Muscle of leg (tissue), 11 donors: ENCODE data around the gene RNF123. TPM values are rescaled to one million over a fixed set of nuclear protein-coding genes. Genes with fewer than 3 reads are reported as not detected.
"Not testable (repeated sequence)": the region's sequence is repeated elsewhere in the genome, so short reads cannot be mapped to it uniquely, and the experiment has no call there.

Source experiments
- DNase-seq: peaks from one replicate; pipeline ENCODE4 v3.0.0; 2013
- H3K27ac ChIP-seq: one replicate; pipeline ENCODE4 v1.5.1; 2013; ENCODE audit warnings: mild to moderate bottlenecking, low read length, control low read depth
- H3K27me3 ChIP-seq: one replicate; pipeline ENCODE4 v1.6.1; 2013; ENCODE audit warnings: low read length; ENCODE audit not compliant: control insufficient read depth, insufficient read depth
- H3K36me3 ChIP-seq: one replicate; pipeline ENCODE4 v1.6.1; 2013; ENCODE audit warnings: low read length; ENCODE audit not compliant: control insufficient read depth, insufficient read depth
- H3K4me1 ChIP-seq: one replicate; pipeline ENCODE4 v1.6.1; 2013; ENCODE audit warnings: low read length; ENCODE audit not compliant: control insufficient read depth, insufficient read depth
- H3K4me3 ChIP-seq: one replicate; pipeline ENCODE4 v1.5.1; 2013; ENCODE audit warnings: low read length, control low read depth
- H3K9me3 ChIP-seq: replicated peaks from 2 replicates; pipeline ENCODE4 v1.6.1; 2013; ENCODE audit warnings: low read depth, low read length; ENCODE audit not compliant: control insufficient read depth
- whole genome bisulfite sequencing: methylation state at CpG from one replicate; pipeline ENCODE4 v1.1.5; 2013; ENCODE audit warnings: missing lambda C conversion rate; ENCODE audit not compliant: insufficient coverage; 5-methylcytosine and 5-hydroxymethylcytosine counted together
- polyA plus RNA-seq, 8 donors: library from polyadenylated mRNA; unstranded; fragments of 120-200 nt; gene quantifications; one replicate each; pipeline versions ENCODE4 v1.2.1 to v1.2.3, GENCODE V29; 2013; ENCODE audit warnings: inconsistent platforms in 1 of 8, low replicate concordance in 1 of 8; ENCODE audit not compliant: insufficient read length in 8 of 8, insufficient read depth in 1 of 8
- total RNA-seq: library from RNA; stranded (reverse); fragments of 120-200 nt; gene quantifications from one replicate; pipeline ENCODE4 v1.2.4, GENCODE V29; 2013

Gene RNF123
- total and polyA plus RNA-seq, 9 donors: 20.4 to 46.5 (median 36.9) TPM

DNA sequence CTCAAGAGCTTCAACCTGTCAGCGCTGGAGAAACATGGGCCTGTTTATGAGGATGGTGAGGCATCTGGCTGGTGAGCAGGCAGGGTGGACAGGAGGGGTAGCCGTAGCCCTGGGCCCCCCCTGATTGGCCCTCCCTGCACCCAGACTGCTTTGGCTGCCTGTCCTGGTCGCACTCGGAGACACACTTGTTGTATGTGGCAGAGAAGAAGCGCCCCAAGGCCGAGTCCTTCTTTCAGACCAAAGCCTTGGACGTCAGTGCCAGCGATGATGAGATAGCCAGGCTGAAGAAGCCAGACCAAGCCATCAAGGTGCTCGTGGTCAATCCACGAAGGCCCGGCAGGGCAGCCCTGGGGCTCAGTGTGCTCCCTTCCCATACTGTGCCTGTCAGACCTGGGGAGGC is 13.4 kb upstream of the RNF123 start:
- no peak overlapping the region for H3K27ac ChIP-seq
- no peaks in the 10 kb centered on the region for H3K27me3 ChIP-seq
- 94% methylated on average over 8 of the region's 11 CpGs for WGBS
- H3K36me3 ChIP-seq: peaks cover 53% of the 10 kb centered on the region
- no peak for DNase-seq
- H3K4me1 ChIP-seq: peaks cover 15% of the 10 kb centered on the region
- H3K4me3 ChIP-seq: no peak overlapping the region
- H3K9me3 ChIP-seq: peaks cover 3% of the 10 kb centered on the region

DNA sequence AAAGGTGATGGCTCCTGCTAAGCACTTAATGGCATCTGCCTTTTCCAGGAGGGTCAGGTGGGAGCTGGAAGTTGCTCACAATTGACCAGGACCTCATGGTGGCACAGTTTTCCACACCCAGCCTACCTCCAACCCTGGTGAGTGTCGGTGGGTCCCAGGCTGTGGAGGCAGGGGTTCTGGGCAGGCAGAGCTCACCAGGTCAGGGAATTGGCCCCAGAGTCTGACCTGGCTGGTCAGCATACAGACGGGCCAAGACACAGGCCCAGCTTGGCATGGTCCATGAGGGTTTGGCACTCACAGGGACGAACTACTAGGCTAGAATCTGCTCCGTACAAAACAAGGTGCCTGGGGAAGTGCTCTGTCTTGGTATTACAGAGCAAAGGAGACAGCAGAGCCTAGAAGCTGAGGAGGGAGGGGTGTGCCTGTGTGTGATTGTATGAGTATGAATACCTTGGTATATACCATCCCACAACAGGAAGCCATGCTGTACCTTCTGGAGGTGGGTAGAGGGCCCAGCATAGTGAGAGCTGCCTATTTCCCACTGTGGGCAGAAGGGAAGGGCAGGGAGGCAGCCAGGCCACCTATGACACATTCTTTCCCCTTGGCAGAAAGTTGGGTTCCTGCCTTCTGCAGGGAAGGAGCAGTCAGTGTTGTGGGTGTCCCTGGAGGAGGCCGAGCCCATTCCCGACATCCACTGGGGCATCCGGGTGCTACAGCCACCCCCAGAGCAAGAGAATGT is 8.7 kb upstream of the RNF123 start:
- peaks cover 15% of the 10 kb centered on the region for H3K27me3 ChIP-seq
- peaks cover 88% of the 10 kb centered on the region for H3K36me3 ChIP-seq
- H3K4me3 ChIP-seq: no peak overlapping the region
- DNase-seq: no peak
- WGBS: 82% methylated on average over 6 of the region's 7 CpGs
- H3K4me1 ChIP-seq: no peaks in the 10 kb centered on the region
- no peak overlapping the region for H3K27ac ChIP-seq
- H3K9me3 ChIP-seq: no peaks in the 10 kb centered on the region

DNA sequence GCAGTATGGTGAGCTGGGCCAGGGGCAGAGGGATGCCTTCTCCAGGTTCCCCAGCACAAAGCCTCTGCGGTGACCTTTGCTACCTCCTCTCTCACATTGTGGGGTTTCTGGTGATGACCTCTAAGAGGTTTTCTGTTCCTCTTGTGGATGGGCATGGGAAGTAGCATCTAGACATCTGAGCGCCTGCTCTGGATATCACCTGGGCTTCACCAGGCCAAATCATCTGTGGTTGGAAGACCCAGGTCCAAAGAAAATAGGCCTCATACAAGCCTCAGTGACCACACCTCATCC is 8.2 kb upstream of the RNF123 start:
- Histone ChIP-seq H3K27me3 (peaks cover 18% of the 10 kb centered on the region), H3K9me3 (no peaks in the 10 kb centered on the region), H3K4me1 (peaks cover under 1% of the 10 kb centered on the region), H3K27ac (no peak overlapping the region), H3K4me3 (no peak overlapping the region), H3K36me3 (peaks cover 83% of the 10 kb centered on the region)
- DNase-seq: no peak
- 100% methylated on average over 1 of the region's 2 CpGs for WGBS

DNA sequence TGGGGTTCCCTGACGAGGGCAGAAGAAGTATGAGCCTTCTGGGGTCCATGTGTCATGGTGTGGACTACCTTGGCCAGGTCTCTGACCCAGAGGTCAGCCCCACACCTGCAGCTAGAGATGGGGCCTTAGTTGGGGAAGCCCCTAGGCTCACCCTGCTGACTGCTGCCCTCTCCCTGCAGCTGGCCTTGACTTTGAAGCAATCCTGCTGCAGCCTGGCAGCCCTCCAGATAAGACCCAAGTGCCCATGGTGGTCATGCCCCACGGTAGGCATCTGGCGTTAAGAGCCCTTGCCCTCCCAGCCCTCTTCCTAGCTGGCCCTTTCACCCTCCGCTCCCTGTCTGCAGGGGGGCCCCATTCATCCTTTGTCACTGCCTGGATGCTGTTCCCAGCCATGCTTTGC is 7.8 kb upstream of the RNF123 start:
- no peak overlapping the region for H3K27ac ChIP-seq
- H3K36me3 ChIP-seq: peaks cover 79% of the 10 kb centered on the region
- WGBS: 89% methylated on average over 3 of the region's 4 CpGs
- DNase-seq: no peak
- H3K4me1 ChIP-seq: peaks cover 4% of the 10 kb centered on the region
- H3K9me3 ChIP-seq: no peaks in the 10 kb centered on the region
- peaks cover 22% of the 10 kb centered on the region for H3K27me3 ChIP-seq
- no peak overlapping the region for H3K4me3 ChIP-seq

DNA sequence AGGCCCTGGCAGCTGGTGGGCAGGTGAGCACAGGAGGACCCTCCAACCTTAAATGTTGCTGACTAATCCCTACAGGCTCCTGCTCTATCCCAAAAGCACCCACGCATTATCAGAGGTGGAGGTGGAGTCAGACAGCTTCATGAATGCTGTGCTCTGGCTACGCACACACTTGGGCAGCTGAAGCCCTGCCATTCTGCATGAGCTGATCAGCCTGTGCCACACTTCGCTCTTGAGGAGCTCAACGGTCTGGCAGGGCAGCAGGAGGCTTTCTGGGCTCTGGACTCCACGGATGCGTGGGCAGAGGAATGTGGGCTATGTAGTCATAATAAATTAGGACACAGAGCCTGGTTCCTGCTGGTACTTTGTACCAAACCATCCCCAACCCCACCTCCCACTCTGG is 6.2 kb upstream of the RNF123 start:
- no peak for DNase-seq
- Histone ChIP-seq H3K27me3 (peaks cover 32% of the 10 kb centered on the region), H3K36me3 (peaks cover 63% of the 10 kb centered on the region), H3K4me3 (no peak overlapping the region), H3K27ac (no peak overlapping the region), H3K4me1 (peaks cover 6% of the 10 kb centered on the region), H3K9me3 (no peaks in the 10 kb centered on the region)
- WGBS: 93% methylated on average over 2 of the region's 6 CpGs

DNA sequence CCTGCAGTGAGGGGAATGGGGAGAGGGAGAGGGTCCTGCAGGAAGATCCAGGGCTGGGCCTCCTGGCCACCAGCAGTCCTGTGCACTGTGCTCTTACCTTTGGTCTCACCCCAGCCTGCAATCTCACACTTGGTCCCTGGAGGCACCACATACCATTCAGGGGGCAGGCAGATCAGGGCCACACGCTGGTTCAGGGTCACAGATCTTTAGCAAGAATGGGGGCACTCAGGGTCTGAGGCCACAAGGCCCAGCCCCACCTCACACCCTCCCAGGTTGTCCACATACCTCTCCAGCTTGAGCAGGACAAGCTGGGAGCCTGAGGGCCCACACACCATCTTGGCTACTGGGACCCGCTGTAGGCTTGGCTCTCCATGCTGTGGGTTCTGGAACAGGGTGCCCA is 4.9 kb upstream of the RNF123 start:
- not testable (repeated sequence) for DNase-seq, H3K27ac ChIP-seq, H3K4me3 ChIP-seq, H3K9me3 ChIP-seq
- Histone ChIP-seq H3K4me1 (peaks cover 12% of the 10 kb centered on the region), H3K27me3 (peaks cover 32% of the 10 kb centered on the region), H3K36me3 (peaks cover 50% of the 10 kb centered on the region)
- WGBS: 86% methylated on average over 1 of the region's 2 CpGs

DNA sequence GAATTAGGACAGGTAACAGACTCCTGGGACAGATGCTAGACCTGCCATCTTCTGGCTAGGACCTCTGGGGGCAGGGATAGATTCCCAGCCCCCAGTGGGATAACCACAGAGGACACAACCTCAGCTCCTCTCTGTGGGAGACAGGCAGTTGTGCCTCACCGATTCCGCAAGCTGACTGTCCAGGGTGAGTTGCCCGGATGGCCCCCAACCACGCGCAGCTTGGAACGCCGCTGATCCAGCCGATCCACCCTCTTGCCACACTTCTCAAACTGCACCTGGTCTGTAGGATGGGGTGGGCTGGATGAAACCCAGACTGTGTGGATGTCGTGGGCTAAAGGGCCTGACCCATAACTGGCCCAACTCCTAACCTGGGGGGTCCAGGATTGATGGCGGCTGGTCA is 4.3 kb upstream of the RNF123 start:
- Histone ChIP-seq H3K4me1 (peaks cover 14% of the 10 kb centered on the region), H3K27me3 (peaks cover 32% of the 10 kb centered on the region), H3K36me3 (peaks cover 44% of the 10 kb centered on the region)
- H3K4me3 ChIP-seq, H3K27ac ChIP-seq, DNase-seq, H3K9me3 ChIP-seq: not testable (repeated sequence)
- 78% methylated on average over 1 of the region's 10 CpGs for WGBS

DNA sequence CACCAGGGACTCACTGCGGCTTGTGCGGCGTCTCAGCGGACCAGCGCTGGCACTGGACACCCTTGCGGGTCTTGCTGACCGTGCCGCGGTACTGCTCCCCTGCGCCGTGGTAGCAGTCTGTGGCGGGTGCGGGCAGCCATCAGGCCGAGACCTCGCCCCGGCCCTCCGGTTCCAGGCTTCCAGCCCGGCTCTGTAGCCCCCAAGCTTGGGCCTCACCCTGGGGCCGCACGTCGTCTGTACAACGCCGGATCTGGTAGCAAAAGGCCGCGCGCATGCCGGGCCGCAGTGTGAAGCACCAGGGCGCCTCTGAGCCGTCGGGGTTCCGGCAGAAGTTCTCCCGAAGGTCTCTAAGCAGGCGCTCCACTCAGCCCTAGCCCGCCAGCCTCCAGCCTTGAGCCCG is 3.5 kb upstream of the RNF123 start:
- Histone ChIP-seq H3K27me3 (peaks cover 32% of the 10 kb centered on the region), H3K36me3 (peaks cover 36% of the 10 kb centered on the region), H3K4me1 (peaks cover 20% of the 10 kb centered on the region)
- not testable (repeated sequence) for H3K9me3 ChIP-seq, DNase-seq, H3K27ac ChIP-seq, H3K4me3 ChIP-seq
- 11% methylated on average over 30 of the region's 36 CpGs for WGBS

DNA sequence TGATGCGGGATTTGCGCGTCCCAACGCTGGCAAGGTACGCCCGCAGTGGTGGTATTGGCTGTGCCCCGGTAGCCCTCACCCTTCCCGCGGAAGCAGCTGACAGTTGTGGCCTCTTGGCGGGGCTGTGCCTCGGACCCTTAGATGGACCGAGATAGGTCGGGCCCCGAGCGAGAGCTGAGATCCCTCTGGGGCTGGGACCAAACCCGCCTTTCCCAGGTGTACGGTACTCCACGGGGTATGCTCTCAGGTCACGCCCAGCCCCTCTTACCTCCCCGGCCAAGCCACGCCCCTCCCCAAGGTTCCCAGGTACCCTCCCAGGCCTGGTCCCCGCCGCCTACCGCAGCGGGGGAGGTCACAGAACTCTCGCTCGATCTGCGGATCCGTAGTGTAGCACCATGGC is 3.0 kb upstream of the RNF123 start:
- peaks cover 25% of the 10 kb centered on the region for H3K4me1 ChIP-seq
- DNase-seq, H3K27ac ChIP-seq, H3K4me3 ChIP-seq, H3K9me3 ChIP-seq: not testable (repeated sequence)
- H3K36me3 ChIP-seq: peaks cover 31% of the 10 kb centered on the region
- under 1% methylated on average over 14 of the region's 29 CpGs for WGBS
- H3K27me3 ChIP-seq: peaks cover 32% of the 10 kb centered on the region

DNA sequence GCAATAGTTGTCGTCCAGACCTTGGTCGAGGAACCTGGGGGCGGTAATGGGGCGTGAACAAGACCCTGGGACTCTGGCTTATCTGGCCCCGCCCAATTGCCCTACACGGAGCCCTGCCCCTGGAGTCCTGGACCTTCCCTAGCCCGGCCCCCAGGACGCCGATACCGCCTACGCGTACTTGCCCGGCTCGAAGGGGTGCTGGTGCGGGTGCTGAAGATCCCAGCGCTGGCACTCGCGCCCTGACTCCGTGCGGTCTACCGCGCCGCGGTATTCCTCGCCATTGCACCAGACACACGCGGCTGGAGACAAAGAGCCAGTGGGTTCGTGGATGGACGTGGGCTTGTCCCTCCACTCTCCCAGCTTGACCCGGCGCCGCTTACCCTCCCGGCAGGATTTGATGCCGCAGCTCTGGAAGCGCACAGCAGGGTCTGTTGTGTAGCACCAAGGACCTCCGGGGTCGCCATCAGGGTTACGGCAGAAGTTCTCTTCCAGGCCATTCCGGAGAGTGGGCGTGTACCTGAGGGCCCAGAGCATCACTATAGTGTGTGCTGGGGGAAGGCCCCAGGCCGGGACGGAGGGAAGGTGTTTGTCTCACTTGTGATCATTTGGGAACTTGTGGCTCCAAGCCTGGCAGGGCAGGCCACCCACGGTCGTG is 2.5 kb upstream of the RNF123 start:
- not testable (repeated sequence) for H3K27ac ChIP-seq, H3K9me3 ChIP-seq, H3K4me3 ChIP-seq
- peak; percentile 45 for DNase-seq
- Histone ChIP-seq H3K4me1 (peaks cover 26% of the 10 kb centered on the region), H3K27me3 (peaks cover 32% of the 10 kb centered on the region), H3K36me3 (peaks cover 26% of the 10 kb centered on the region)
- 6% methylated on average over 40 of the region's 44 CpGs for WGBS
